ENCODE results near the gene BRD3OS.

The BRD3OS gene

GRCh38 chr9:134053941-134054761 lies 28.9 kb downstream of the BRD3OS start:
- DNase-seq: no peak

GRCh38 chr9:134054891-134055811 lies 29.9 kb downstream of the BRD3OS start:
- DNase-seq: no peak

GRCh38 chr9:134055981-134056461 lies 30.7 kb downstream of the BRD3OS start:
- DNase-seq: no peak

- no peak for DNase-seq
These were observed 31.4 kb downstream of the BRD3OS start for GRCh38 chr9:134056483-134057306.

- no peak for DNase-seq
These were observed 32.0 kb downstream of the BRD3OS start for GRCh38 chr9:134057307-134057657.

- DNase-seq: no peak
These were observed 32.7 kb downstream of the BRD3OS start for GRCh38 chr9:134057751-134058701.

GRCh38 chr9:134058716-134059115 lies 33.4 kb downstream of the BRD3OS start:
- no peak for DNase-seq

- DNase-seq: no peak
These were observed 33.9 kb downstream of the BRD3OS start for GRCh38 chr9:134059188-134059641.

- no peak for DNase-seq
These were observed 34.5 kb downstream of the BRD3OS start for GRCh38 chr9:134059661-134060395.

- DNase-seq: no peak
These were observed 35.3 kb downstream of the BRD3OS start for GRCh38 chr9:134060546-134060945.

GRCh38 chr9:134061019-134061687 lies 35.9 kb downstream of the BRD3OS start:
- DNase-seq: no peak

GRCh38 chr9:134061688-134062371 lies 36.5 kb downstream of the BRD3OS start:
- DNase-seq: no peak

GRCh38 chr9:134062461-134063087 lies 37.3 kb downstream of the BRD3OS start:
- no peak for DNase-seq

GRCh38 chr9:134063088-134063570 lies 37.8 kb downstream of the BRD3OS start:
- DNase-seq: no peak

GRCh38 chr9:134063571-134064450 lies 38.5 kb downstream of the BRD3OS start:
- DNase-seq: no peak

- DNase-seq: no peak
These were observed 39.4 kb downstream of the BRD3OS start for GRCh38 chr9:134064711-134065110.

- peak; percentile 56 for DNase-seq
These were observed 40.5 kb downstream of the BRD3OS start for GRCh38 chr9:134065612-134066419.
